Measurements from ENCODE around the gene HSF4.

DNA sequence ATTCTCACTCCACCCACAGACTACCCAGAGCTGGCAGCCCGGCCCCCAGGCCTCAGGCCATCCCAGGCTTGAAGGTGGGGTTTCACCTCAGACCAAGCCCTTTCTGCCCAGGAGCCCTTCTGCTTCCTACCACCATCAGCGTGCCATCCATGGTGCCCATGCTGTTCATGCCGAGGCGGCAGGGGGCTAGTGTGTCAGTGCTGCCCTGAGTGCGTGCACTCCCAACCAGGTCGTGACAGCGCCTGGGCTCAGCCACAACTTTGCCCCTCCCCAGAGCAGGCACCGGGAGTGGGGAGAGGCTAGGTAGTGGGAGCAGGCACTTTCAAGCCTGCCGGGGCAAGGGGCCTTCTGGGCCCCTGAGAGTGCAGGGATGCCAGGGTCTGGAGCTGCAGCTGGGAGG is 22.2 kb upstream of the HSF4 start:
- TF ChIP-seq, protein P1, sequence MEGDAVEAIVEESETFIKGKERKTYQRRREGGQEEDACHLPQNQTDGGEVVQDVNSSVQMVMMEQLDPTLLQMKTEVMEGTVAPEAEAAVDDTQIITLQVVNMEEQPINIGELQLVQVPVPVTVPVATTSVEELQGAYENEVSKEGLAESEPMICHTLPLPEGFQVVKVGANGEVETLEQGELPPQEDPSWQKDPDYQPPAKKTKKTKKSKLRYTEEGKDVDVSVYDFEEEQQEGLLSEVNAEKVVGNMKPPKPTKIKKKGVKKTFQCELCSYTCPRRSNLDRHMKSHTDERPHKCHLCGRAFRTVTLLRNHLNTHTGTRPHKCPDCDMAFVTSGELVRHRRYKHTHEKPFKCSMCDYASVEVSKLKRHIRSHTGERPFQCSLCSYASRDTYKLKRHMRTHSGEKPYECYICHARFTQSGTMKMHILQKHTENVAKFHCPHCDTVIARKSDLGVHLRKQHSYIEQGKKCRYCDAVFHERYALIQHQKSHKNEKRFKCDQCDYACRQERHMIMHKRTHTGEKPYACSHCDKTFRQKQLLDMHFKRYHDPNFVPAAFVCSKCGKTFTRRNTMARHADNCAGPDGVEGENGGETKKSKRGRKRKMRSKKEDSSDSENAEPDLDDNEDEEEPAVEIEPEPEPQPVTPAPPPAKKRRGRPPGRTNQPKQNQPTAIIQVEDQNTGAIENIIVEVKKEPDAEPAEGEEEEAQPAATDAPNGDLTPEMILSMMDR (conservative IDR thresholded peaks at IDR 0.05 in 1 of 2, IDR thresholded peaks at IDR 0.05 in 1 of 2; ENCODE audit: extremely low read depth in 1 of 2, insufficient read depth in 1 of 2, low read depth in 1 of 2, low read length in 2 of 2) = no peak
- TF ChIP-seq EZH2 (IDR thresholded peaks at IDR 0.05; ENCODE audit: borderline replicate concordance, low read length) = no peak
